OCI-LY3 (cell line): ENCODE data around the gene EDA.

Experiments
- H2AFZ ChIP-seq: fragments of 200-600, 300-600 bp; shearing (Covaris generic); 2 replicates; pipeline ENCODE4 v1.6.0; 2014; ENCODE audit warnings: antibody characterized with exemption, low read depth, low read length
- H3K27ac ChIP-seq: fragments of 200-600, 300-600 bp; sonication (generic); 2 replicates; pipeline ENCODE4 v1.5.1; 2014; ENCODE audit warnings: mild to moderate bottlenecking, low read length, moderate library complexity, mixed read lengths
- H3K27me3 ChIP-seq: fragments of 200-600, 300-600 bp; sonication (generic); 2 replicates; pipeline ENCODE4 v1.6.1; 2014; ENCODE audit warnings: low read depth, low read length, mixed read lengths
- H3K36me3 ChIP-seq: fragments of 200-600, 300-600 bp; sonication (generic); replicated peaks from 2 replicates; pipeline ENCODE3; 2014; ENCODE audit warnings: low read depth, low read length, mixed read lengths
- H3K4me1 ChIP-seq: fragments of 300-600, 200-600 bp; sonication (generic); 2 replicates; pipeline ENCODE4 v1.6.1; 2014; ENCODE audit warnings: low read length, mixed read lengths
- H3K4me2 ChIP-seq: fragments of 200-600, 300-600 bp; sonication (generic); 2 replicates; pipeline ENCODE4 v1.6.1; 2014; ENCODE audit warnings: low read length, mixed read lengths
- H3K4me3 ChIP-seq: fragments of 300-600, 200-600 bp; sonication (generic); 2 replicates; pipeline ENCODE4 v1.5.1; 2014; ENCODE audit warnings: antibody characterized with exemption, mild to moderate bottlenecking, low read length, moderate library complexity
- H3K79me2 ChIP-seq: fragments of 300-600, 200-600 bp; shearing (Covaris generic); 2 replicates; pipeline ENCODE4 v1.6.1; 2014; ENCODE audit warnings: mild to moderate bottlenecking, low read length, mixed read lengths
- H3K9ac ChIP-seq: fragments of 300-600, 200-600 bp; shearing (Covaris generic); 2 replicates; pipeline ENCODE4 v1.6.0; 2014; ENCODE audit warnings: mild to moderate bottlenecking, low read length, moderate library complexity
- H3K9me3 ChIP-seq: fragments of 200-600, 300-600 bp; shearing (Covaris generic); 2 replicates; pipeline ENCODE4 v1.6.1; 2014; ENCODE audit warnings: low read length, mixed read lengths; ENCODE audit not compliant: insufficient read depth
- H4K20me1 ChIP-seq: fragments of 200-600, 300-600 bp; sonication (generic); 2 replicates; pipeline ENCODE4 v1.6.1; 2016; ENCODE audit warnings: low read length, mixed read lengths; ENCODE audit not compliant: insufficient read depth
- EZH2phosphoT487 ChIP-seq: fragments of 200-600 bp; shearing (Covaris generic); IDR thresholded peaks from 2 replicates; pipeline ENCODE4 v1.6.1; 2018; ENCODE audit warnings: antibody characterized with exemption, mixed run types, low read depth
- TF ChIP-seq, protein P1 (sequence below): fragments of 200-600, 300-600 bp; sonication (generic); IDR thresholded peaks from 2 replicates; pipeline ENCODE4 v1.5.1; 2014; ENCODE audit warnings: antibody characterized with exemption, low read length, low read depth

Gene EDA

DNA sequence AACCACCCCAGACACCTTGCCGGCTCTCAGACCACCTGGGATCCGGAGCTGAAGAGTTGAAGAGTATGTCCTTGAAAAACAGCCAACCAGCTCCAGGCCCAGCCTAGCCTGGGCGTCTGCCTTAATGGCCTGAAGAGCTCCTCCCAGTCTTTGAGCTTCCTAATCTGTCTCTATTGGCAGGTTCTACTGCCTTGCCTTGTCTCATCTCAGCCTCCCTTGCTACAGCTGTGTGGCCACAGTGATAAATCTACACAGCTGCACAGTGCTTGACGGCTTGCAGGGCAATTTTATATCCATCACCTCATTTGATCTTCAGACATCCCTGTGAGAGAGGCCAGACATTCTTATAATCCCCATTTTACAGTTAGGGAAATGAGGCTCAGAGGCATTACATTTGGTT, 413.9 kb downstream of the EDA start:
- no peak overlapping the region for H3K9ac ChIP-seq
- H3K4me2 ChIP-seq = no peak overlapping the region
- H3K27ac ChIP-seq = no peak overlapping the region
- no peaks in the 10 kb centered on the region for H3K27me3 ChIP-seq
- H3K9me3 ChIP-seq = no peaks in the 10 kb centered on the region
- no peak overlapping the region for H3K4me3 ChIP-seq
- H3K4me1 ChIP-seq = no peaks in the 10 kb centered on the region
- TF ChIP-seq, protein P1, sequence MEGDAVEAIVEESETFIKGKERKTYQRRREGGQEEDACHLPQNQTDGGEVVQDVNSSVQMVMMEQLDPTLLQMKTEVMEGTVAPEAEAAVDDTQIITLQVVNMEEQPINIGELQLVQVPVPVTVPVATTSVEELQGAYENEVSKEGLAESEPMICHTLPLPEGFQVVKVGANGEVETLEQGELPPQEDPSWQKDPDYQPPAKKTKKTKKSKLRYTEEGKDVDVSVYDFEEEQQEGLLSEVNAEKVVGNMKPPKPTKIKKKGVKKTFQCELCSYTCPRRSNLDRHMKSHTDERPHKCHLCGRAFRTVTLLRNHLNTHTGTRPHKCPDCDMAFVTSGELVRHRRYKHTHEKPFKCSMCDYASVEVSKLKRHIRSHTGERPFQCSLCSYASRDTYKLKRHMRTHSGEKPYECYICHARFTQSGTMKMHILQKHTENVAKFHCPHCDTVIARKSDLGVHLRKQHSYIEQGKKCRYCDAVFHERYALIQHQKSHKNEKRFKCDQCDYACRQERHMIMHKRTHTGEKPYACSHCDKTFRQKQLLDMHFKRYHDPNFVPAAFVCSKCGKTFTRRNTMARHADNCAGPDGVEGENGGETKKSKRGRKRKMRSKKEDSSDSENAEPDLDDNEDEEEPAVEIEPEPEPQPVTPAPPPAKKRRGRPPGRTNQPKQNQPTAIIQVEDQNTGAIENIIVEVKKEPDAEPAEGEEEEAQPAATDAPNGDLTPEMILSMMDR = no peak
- TF ChIP-seq EZH2phosphoT487 = no peak
- no peak overlapping the region for H2AFZ ChIP-seq
- H4K20me1 ChIP-seq = no peaks in the 10 kb centered on the region
- H3K36me3 ChIP-seq = no peaks in the 10 kb centered on the region
- H3K79me2 ChIP-seq = no peaks in the 10 kb centered on the region

DNA sequence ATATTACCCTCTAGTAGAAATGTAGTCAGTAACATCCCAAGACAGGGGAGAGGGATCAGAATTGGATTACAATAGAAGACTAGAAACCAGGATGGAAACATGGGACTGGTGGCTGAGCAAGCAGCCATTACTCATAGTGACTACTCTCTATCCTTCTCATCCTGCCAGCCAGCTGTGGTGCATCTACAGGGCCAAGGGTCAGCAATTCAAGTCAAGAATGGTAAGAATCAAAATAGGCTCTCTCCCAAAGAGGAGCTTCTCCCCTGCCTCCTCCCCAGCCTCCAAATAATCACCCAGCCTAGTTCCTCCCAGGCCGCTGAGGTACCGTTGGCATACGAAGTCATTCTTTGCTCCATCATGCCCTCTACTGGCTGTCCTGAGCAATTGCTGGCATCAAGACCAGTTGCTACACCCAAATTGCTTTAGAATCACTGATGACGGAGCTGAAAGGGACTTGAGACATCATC, 414.4 kb downstream of the EDA start:
- Histone ChIP-seq H3K4me1 (no peaks in the 10 kb centered on the region), H3K4me2 (peak overlapping the region; percentile 27), H2AFZ (0 out of 2 replicates have a peak overlapping the region, but pooled peaks have one; percentile 79), H4K20me1 (no peaks in the 10 kb centered on the region), H3K9ac (no peak overlapping the region), H3K79me2 (no peaks in the 10 kb centered on the region), H3K4me3 (no peak overlapping the region), H3K9me3 (no peaks in the 10 kb centered on the region), H3K36me3 (no peaks in the 10 kb centered on the region), H3K27ac (no peak overlapping the region), H3K27me3 (no peaks in the 10 kb centered on the region)
- TF ChIP-seq, protein P1 = peak; percentile 68
- no peak for TF ChIP-seq EZH2phosphoT487

- Histone ChIP-seq H3K27ac (no peak overlapping the region), H3K9ac (no peak overlapping the region), H3K4me3 (no peak overlapping the region), H3K4me2 (no peak overlapping the region), H3K79me2 (no peaks in the 10 kb centered on the region), H4K20me1 (no peaks in the 10 kb centered on the region), H3K27me3 (no peaks in the 10 kb centered on the region), H3K9me3 (no peaks in the 10 kb centered on the region), H2AFZ (no peak overlapping the region), H3K4me1 (no peaks in the 10 kb centered on the region), H3K36me3 (no peaks in the 10 kb centered on the region)
- TF ChIP-seq EZH2phosphoT487 = no peak
- TF ChIP-seq, protein P1 = no peak
These were observed 416.9 kb downstream of the EDA start for GRCh38 chrX:70032792-70033191.

GRCh38 chrX:70033348-70034051, 417.6 kb downstream of the EDA start:
- Histone ChIP-seq H3K4me1 (no peaks in the 10 kb centered on the region), H3K9ac (no peak overlapping the region), H4K20me1 (no peaks in the 10 kb centered on the region), H3K4me3 (no peak overlapping the region), H2AFZ (peak overlapping the region; percentile 77; the same call in 1 of the 2 replicates), H3K79me2 (no peaks in the 10 kb centered on the region), H3K4me2 (peak overlapping the region; percentile 18; the same call in 1 of the 2 replicates), H3K27me3 (no peaks in the 10 kb centered on the region), H3K9me3 (no peaks in the 10 kb centered on the region), H3K27ac (no peak overlapping the region), H3K36me3 (no peaks in the 10 kb centered on the region)
- TF ChIP-seq, protein P1 = peak; percentile 61
- no peak for TF ChIP-seq EZH2phosphoT487
